GM18951 (cell line): ENCODE data around the gene MRGPRE.

Experiments used
- POLR2A ChIP-seq: IDR thresholded peaks from 4 replicates; pipeline ENCODE4 v1.6.1; 2011; ENCODE audit warnings: mild to moderate bottlenecking; ENCODE audit not compliant: insufficient read length, insufficient read depth; ENCODE audit errors: extremely low read depth
- in situ Hi-C: fragments of 300-500 bp; cut with MboI; formaldehyde crosslinking; loops from one replicate; pipeline ENCODE4 v1.12.0; 2022; ENCODE audit warnings: low sequenced_read_pairs, mixed read lengths, inconsistent platforms; ENCODE audit not compliant: unreplicated experiment

MRGPRE gene

DNA sequence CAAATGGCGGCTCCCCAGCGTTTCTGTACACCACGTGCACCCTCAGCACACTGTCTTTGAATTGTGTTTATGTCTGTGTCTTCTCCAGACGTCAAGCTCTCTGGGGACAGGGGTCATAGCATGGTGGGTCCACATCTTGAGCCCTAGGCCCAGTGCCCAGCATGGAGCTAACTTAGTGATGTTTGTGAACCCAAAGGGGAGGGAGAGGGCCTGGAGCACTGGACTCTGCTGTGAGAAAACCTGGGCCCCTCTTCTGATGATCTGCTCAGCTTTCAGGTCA, 17.9 kb downstream of the MRGPRE start:
- no peak for TF ChIP-seq POLR2A
- in situ Hi-C loops = no loop called here

DNA sequence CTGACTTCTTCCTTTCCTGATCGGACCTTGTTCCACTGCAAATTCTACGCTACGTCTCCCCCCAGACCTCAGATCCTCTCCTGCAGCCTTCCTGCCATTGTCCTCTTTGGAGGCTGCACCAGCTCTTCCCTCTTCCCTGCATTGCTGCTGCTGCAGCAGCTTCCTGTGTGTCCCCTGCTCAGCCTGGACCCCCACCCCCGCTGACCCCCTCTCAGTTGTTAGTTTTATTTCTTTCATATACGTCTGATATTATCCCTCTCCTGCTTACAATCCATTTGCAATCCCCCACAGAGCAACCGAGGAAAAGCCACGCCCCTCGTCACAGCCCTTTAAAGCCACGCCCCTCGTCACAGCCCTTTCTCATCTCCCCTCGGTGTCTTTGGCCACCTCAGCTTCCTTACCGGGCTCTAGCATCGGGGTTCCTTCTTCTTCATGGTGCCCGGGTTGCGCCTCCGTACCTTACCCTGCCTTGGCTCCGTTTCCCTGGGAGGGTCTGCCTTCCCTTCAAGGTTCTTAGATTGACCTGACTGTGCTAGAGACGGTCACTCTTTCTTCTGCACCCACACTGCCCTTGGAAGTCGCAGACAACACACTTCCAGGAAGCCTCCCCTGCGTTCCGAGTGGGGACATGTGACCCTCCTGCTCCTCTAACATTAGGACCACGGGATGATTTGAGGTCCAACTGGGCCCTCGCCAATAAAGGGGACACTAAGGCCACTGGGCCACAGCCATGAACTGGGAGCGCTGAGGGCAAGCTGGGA, 18.4 kb downstream of the MRGPRE start:
- no peak for TF ChIP-seq POLR2A
- in situ Hi-C loops = no loop called here

DNA sequence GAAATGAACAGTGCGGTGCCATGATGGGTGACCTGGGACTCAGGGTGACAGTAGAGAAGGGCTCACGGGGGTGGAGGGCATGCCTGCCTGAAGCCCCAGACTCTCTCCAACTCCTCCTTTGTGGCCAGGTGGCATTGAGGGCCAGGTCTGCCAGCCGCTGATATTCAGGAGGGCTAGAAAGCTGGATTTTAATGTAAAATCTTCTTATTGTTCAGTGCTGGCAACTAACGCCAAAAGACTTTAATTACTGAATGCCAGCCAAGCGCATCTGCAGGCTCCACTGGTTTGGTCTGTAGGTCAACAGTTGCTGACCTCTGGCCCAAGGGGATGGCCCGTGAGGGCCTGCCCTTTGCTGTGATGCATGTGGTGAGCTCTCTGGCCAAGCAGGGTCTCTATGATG, 23.9 kb downstream of the MRGPRE start:
- in situ Hi-C loops = no loop called here

DNA sequence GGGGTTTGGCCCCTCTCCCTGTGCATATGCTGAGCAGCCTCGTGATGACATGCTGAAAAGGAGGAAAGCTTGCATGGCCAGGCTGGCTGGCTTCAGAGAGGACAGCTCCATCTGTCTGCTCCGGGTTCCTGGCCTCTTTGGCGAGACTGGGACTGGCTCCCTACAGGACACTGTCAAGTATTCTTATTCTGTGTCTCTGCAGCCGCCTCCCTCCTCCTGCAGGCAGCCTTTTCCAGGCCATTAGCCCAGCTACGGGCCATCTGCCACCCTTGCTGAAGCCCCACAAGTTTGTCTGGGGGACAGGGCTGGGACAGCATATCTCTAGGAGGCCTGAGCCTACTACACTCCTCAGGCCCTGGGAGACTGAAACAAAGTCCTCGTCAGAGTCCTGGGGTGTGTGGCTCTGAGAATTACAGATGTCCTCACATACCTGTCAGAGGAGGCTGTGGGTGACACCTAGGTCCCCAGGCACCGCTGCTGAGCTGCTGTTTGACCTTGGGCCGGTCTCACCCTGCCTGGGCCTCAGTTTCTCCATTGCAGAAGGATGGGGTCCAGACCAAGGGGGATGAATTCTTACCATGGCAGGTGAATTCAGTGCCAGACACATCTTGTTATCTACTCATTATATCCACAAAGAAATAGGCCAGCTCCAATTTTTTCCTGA, 24.6 kb downstream of the MRGPRE start:
- TF ChIP-seq POLR2A = no peak
- in situ Hi-C loops = no loop called here

More for the DNA sequence above, 23.9 kb downstream of the MRGPRE start:
- TF ChIP-seq POLR2A = no peak

DNA sequence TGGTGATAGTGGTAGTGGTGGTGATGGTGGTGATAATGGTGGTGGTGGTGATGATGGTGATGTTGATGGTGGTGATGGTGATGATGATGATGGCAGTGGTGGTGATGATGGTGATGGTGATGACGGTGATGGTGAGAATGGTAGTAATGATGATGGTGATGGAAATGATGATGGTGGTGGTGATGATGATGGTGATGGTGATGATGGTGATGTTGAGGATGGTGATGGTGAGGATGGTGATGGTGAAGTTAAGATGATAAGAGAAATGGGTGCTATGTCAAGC, 25.4 kb downstream of the MRGPRE start:
- TF ChIP-seq POLR2A = no peak
- in situ Hi-C loops = no loop called here

DNA sequence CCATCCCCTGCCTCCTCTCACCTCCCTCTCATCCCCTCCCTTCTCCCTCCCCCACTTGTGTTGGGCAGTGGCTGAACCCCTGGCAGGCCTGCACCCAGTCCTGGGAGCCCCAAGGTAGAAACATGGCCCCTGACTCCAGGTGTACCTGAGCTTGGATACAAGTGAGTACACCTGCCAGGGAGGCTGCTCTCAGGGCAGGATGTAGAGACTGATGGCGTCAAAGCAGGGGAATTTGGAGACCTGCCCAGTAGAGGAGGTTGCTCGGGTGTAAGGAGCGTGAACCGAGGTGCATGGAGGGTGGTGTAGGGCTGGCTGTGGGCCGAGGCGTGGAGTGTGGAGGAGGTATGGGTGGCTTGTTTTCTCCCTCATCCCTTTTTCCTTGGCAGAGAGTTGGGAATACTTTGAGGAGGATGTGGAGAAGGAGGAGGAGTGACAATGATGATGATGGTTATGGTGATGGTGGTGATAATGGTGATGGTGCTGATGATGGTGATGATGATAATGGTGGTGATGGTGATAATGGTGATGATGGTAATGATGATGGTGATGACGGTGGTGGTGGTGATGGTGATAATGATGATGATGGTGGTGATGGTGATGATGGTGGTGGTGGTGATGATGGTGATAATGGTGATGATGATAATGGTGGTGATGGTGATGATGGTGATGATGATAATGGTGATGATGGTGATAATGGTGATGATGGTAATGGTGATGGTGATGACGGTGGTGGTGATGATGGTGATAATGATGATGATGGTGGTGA, 25.9 kb downstream of the MRGPRE start:
- in situ Hi-C loops = no loop called here
- TF ChIP-seq POLR2A = no peak

DNA sequence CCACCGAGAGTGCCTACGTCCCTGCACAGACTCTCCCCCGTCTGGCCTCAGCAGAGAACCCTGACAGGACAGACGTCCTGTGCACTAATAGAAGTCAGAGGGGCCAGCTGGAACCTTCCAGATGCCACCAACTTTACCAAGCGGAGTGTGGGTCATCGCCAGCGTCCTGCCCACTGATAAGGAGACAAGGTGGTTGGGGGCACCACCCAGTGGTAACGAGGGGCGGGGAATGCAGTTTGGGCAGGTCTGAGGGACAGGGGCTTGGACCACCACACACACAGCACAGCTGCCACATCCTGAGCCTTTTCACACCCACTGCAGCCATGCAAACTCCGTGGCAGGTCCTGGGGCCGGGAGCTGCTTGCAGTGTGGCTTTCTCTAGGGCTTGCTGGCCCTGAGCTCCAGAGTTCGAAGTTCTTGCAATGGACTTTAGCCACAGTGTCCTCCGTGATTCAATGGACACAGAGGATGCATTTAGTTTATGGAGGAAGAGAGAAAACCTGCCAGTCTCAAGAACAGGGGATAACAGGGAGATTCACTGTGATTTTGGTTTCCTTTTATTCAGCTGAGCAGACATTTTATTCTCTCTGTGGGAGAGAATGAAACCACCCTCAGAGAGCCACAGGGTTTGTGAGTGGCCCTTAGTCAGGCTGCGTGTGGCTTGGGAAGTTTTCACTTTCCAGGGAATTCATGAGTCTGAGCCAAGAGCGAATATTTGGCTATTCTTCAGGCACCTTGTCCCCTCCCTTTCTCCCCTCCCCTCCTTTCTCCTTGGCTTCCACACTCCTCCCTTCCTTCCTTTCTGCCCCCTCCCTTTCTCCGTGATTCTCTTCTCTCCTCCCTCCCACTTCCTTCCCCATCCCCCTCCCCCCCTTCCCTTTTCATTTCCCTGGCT, 26.7 kb downstream of the MRGPRE start:
- in situ Hi-C loops = no loop called here
- TF ChIP-seq POLR2A = no peak

DNA sequence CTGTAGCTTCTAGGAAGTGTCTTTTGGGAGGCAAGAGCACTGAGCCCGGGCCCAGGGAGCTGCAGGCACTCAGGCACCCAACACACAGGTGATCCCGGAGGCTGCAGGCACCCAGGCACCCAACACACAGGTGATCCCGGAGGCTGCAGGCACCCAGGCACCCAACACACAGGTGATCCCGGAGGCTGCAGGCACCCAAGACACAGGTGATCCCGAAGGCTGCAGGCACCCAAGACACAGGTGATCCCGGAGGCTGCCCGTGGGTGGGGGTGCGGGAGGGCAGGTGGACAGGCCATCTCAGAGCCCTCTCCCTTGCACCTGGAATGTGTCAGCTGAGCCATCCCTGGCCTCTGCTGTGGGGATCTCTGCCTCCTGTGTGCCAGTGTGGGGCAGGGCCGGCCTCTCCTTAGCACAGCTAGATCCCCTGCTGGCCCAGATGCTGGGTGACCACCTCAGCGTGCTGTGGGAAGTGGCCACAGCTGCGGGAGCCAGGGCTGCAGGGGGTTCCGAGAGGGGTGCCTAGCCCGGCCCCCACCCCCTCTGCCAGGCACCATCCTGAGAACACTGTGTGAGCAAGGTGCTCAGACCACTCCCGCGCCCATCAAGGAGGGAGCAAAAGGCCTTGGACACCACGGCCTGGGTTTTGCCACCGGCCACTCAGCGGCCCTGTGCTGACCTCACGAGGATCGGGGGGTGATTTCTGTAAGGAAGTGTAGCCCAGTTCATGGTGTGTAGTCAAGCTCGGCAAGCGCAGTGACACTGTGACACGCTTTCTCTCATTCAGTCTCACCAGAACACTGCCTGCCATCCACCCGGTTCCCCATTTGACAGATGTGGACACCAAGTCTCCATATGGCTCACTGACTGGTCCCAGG, 27.8 kb downstream of the MRGPRE start:
- TF ChIP-seq POLR2A = no peak
- in situ Hi-C loops = no loop called here

DNA sequence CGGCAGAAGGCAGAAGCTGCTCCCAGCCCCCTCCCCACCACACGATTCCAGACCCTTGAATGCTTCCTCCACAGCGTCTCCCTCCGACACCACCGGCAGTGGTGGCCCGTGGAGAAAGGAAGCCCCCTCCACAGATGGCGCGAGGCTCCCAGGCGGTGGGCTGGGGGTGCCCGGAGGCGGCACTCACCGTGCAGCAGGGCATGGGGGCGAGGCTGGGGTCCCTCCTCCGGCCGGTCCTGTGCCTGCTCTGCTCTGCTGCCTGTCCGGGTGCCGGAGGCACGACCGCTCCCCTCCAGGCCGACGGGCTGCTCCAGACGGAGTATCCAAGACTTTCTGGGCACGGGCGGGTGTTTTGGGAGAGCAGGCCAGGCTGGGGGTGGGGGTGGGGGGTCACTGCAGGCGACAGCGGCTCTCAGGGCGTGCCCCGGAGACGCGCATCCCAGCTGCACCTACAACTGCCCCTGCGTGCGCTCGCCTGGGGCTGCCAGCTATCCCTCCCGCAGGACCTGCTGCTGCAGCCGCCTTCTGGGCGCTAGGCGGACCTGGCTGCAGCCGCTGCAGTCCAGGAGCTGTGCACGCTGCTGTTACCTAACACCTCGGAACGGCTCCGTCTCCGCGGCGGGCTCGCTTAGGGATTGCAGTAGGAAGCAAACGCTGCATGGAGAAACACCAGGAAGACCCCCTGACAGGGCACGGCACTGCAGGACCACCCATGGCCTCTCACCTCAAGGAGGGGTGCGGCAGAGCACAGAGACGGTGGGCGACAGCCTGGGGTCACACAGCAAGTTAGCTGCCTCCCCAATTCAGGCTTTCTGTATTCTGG, 28.8 kb downstream of the MRGPRE start:
- no peak for TF ChIP-seq POLR2A
- in situ Hi-C loops = no loop called here

DNA sequence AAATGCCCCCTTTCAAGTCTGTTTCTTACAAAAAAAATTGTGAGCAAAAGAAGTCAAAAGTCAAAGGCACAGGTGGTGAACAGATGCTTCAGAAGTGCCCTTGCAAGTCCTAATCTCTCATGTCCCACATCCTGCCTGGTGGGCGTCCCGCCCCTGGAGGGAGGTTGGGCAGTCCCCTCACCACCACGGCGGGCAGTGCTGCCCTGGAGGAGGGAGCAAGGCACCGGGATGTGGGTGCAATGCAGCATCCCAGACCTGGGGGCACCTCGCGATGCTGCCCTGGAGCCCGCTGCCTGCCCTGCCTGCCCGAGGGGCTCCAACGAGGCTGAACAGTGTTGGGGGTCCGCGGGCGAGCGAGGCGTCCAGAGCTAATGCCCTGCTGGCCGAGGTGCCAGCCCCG, 29.5 kb downstream of the MRGPRE start:
- in situ Hi-C loops = no loop called here
- no peak for TF ChIP-seq POLR2A

DNA sequence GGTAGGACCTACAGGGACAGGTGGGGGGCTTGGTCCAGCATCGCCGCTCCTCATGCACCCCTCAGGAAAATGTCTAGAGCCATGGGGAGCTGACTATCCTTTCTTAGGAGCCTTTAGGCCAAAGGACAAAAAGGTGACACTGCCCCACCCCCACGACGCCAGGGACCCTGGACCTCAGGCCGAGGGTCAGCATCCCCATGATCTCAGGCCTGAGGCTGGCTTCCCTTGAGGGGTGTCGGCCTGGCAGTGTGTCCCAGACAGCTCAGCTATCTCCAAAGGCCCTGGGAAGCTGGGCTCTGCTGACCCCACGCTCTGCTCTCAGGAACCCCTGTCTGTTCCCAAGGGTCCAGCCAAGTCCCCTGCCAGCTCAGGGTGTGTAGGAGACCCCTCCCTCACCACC, 29.9 kb downstream of the MRGPRE start:
- TF ChIP-seq POLR2A = no peak
- in situ Hi-C loops = no loop called here

DNA sequence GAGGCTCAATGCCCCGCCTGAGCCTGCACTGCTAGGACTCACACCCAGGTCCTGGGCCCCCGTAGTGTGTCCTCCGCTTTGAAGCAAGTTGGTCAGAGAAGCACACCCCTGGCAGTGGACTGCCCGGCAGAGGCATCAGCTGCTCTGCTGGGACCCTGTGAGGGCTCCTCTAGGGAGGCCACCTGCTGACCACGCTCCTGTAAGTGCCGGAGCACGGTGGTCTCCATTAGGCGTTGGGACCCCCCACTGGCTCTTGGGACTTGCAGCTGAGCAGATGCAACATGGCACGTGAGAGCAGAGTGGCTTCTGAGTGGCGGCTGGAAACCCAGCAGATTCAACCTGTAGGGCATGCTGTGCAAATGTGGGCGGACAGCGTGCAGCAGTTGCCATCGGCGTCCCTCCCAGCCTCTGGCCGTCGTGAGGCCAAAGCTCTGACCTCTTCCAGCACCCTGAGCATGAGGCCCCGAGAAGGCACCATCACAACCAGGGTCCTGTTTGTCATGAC, 30.5 kb downstream of the MRGPRE start:
- no peak for TF ChIP-seq POLR2A
- in situ Hi-C loops = no loop called here

DNA sequence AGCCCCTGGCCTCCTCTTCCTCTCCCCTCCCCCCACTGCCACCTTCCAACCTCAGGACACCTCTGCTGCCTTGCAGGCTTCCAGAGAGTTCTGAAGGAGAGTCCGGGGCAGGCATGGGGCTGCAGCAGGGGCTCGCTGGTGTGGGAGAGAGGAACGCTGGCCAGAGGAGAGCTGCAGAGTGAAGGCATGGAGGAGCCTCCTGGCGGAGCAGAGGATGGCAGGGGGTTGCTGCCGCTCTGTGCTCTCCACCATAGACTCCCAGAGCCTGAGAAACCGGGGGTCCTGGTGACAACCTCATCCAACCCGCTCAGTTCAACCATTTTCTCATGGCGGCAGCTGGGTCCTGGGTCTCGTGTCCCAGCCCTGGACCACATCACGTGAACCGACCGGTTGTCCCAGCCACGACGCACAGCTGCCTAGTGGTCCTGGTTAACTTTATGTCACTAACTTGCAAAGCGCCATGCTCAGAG, 31.1 kb downstream of the MRGPRE start:
- in situ Hi-C loops = no loop called here
- no peak for TF ChIP-seq POLR2A
